ENCODE data around the gene CD99.
"Not testable (repeated sequence)": the region's sequence is repeated elsewhere in the genome, so short reads cannot be mapped to it uniquely, and the experiment has no call there.

GRCh38 chrX:2755163-2755715 is 64.1 kb downstream of the CD99 start:
- not testable (repeated sequence) for TF ChIP-seq CTCF, POLR2A (IDR thresholded peaks at IDR 0.05)
